Bronchial epithelial cell (primary cell): ENCODE results near the gene TPCN1. TPM values are rescaled to one million over a fixed set of nuclear protein-coding genes. Genes with fewer than 3 reads are reported as not detected.

Source experiments
- DNase-seq: peaks from one replicate; pipeline ENCODE4 v3.0.0-alpha.2; 2010; ENCODE audit warnings: low read depth
- FAIRE-seq: peaks from 2 replicates; lab custom pipeline; 2011; peaks lifted over from hg19 to GRCh38; lab: Jason Lieb, UNC
- H3K27me3 ChIP-seq: 2 replicates; pipeline ENCODE4 v1.5.1; 2011; ENCODE audit warnings: low read length; ENCODE audit not compliant: control insufficient read depth, insufficient read depth
- H3K36me3 ChIP-seq: 2 replicates; pipeline ENCODE4 v1.5.1; 2011; ENCODE audit warnings: low read length; ENCODE audit not compliant: control insufficient read depth, insufficient read depth
- H3K4me3 ChIP-seq: 2 replicates; pipeline ENCODE4 v1.5.1; 2011; ENCODE audit warnings: mild to moderate bottlenecking, low read depth, low read length, control low read depth
- total RNA-seq: library from RNA; depleted of rRNA; stranded (reverse); fragments of >200 nt; gene quantifications from 2 replicates; pipeline ENCODE4 v1.2.1, GENCODE V29; 2014
- TF ChIP-seq, protein P1 (sequence below): IDR thresholded peaks from 2 replicates; pipeline ENCODE4 v1.5.1; 2011; ENCODE audit warnings: mild to moderate bottlenecking, moderate library complexity, low read length, control low read depth, inconsistent platforms; ENCODE audit not compliant: insufficient read depth, severe bottlenecking

The TPCN1 gene
- total RNA-seq, 1 donor from 2014 or later, result 9.0 TPM

DNA sequence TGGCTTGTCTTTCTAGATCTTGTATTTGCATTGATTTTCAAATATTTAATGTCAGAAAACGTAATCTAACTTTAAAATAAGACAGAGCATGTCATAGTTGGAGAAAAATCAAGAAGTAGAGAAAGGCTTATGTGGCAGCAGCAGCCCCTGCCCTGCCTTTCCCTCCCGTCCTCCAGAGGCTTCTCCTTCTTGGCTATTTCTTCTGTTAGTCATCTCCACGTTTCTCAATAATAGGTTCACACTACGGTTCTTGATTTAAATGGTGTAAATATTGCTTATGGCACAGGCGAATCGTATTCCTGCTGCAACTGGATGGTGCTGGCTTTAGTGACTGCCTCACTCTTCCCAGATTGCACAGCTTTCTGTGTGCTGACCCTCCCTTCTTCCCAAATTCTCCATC, 70.8 kb downstream of the TPCN1 start:
- DNase-seq (peak; percentile 24), FAIRE-seq (no peak)
- Histone ChIP-seq H3K36me3 (peaks cover 31% of the 10 kb centered on the region), H3K27me3 (no peaks in the 10 kb centered on the region), H3K4me3 (no peak overlapping the region)
- TF ChIP-seq, protein P1, sequence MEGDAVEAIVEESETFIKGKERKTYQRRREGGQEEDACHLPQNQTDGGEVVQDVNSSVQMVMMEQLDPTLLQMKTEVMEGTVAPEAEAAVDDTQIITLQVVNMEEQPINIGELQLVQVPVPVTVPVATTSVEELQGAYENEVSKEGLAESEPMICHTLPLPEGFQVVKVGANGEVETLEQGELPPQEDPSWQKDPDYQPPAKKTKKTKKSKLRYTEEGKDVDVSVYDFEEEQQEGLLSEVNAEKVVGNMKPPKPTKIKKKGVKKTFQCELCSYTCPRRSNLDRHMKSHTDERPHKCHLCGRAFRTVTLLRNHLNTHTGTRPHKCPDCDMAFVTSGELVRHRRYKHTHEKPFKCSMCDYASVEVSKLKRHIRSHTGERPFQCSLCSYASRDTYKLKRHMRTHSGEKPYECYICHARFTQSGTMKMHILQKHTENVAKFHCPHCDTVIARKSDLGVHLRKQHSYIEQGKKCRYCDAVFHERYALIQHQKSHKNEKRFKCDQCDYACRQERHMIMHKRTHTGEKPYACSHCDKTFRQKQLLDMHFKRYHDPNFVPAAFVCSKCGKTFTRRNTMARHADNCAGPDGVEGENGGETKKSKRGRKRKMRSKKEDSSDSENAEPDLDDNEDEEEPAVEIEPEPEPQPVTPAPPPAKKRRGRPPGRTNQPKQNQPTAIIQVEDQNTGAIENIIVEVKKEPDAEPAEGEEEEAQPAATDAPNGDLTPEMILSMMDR, result no peak

DNA sequence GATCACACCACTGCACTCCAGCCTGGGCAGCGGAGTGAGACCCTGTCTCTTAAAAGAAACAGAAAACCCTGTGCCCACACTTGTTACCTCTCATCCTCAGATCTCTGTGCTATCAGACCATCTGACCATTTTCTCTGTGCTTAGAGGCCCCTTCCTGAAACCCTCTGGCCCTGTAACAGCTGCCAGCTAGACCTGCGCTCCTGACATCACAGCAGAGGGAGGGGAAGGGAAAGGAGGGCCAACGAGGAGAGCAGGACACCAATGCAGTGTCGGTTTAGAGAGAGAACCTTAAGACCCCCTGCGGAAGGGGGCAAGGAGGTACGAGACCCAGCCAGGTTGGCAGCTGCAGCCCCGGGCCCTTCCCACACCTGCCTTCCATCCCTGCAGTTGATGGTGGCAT, 71.3 kb downstream of the TPCN1 start:
- no peak for FAIRE-seq
- TF ChIP-seq, protein P1, result no peak
- Histone ChIP-seq H3K4me3 (no peak overlapping the region), H3K36me3 (peaks cover 30% of the 10 kb centered on the region), H3K27me3 (no peaks in the 10 kb centered on the region)
- no peak for DNase-seq

DNA sequence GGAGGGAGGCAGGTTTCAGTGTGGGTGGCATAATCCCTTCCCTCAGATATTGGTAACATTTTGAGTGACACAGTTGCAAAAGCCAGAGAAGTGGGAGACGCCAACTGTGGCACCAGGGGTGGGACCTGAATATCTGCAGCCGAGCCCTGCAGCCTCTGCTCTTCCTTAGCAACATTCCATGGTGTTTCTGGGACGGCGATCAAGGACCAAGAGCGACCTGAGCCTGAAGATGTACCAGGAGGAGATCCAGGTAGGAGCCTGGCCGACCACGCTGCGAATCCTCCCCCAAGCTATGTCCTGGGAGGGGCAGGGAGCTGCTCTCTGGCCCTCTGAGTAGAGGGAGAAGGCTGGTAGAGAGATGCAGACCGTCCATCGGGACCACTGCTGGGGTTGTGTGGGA, 71.8 kb downstream of the TPCN1 start:
- FAIRE-seq, result no peak
- TF ChIP-seq, protein P1, result no peak
- Histone ChIP-seq H3K4me3 (no peak overlapping the region), H3K36me3 (peaks cover 29% of the 10 kb centered on the region), H3K27me3 (no peaks in the 10 kb centered on the region)
- no peak for DNase-seq

DNA sequence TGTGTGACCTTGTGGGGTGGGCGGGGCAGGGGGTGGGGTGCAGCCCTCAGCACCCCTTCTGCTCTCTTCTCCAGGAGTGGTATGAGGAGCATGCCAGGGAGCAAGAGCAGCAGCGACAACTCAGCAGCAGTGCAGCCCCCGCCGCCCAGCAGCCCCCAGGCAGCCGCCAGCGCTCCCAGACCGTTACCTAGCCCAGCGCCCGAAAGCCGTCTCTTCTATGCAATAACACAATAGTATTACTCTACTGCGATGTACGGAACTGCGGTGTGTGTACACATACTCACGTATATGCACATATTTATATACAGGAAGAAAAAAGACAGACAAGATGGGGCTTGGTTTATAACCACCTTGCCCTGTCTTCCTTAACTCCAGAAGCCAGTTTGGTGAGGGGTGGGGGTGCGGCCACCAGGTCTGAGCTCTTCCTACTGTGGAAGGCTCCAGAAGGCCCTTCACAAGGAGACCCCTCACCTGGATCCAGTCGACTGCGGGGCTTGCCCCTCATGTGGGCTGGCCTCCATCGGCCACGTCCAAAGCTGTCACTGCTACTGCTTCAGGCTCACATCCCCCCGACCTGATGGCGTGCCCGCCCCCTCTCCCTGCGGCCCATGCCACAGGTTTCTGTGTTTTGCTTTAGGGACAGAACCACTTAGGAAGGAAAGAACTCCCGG, 74.8 kb downstream of the TPCN1 start:
- H3K36me3 ChIP-seq, result peaks cover 16% of the 10 kb centered on the region
- no peak overlapping the region for H3K4me3 ChIP-seq
- no peak for FAIRE-seq
- TF ChIP-seq, protein P1, result no peak
- no peak for DNase-seq
- no peaks in the 10 kb centered on the region for H3K27me3 ChIP-seq

DNA sequence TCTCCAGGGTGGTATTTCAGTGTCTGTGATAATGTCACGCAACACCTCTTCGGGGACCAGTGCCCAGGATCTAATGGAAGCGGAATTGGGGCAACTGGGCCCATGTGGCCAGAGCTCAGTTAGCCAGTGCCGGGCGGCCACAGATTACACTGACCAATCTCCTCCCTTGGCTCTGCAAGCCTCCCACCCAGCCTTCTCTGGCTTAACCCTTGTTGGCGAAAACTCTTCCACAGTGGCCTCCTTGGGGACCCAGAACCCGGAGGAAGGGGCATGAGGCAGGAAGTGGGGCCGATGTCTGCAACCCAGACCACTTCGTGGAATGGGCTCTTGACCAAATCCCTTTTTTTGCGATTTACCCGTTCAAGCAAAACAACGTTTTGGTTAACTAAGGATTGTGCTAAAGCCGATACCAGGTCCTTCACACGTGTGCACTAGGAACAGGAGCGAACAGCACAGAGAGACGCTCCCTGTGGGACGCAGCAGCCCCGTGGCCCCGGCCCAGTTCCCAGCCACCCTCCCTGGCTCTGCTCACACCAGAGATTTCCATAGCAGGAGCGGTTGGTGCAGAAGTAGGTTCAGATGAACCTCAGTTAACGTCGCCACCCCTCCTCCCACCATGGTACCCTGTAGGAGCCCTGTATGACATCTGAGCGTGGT, 75.4 kb downstream of the TPCN1 start:
- Histone ChIP-seq H3K27me3 (no peaks in the 10 kb centered on the region), H3K36me3 (peaks cover 11% of the 10 kb centered on the region), H3K4me3 (no peak overlapping the region)
- FAIRE-seq, result no peak
- DNase-seq, result no peak
- TF ChIP-seq, protein P1, result no peak
